Measurements from ENCODE around the gene MROH8. TPM values are rescaled to one million over a fixed set of nuclear protein-coding genes. Genes with fewer than 3 reads are reported as not detected.

MROH8 gene
- total RNA-seq, 2 donors from 2014 or later, result 3.8 to 5.8 TPM

DNA sequence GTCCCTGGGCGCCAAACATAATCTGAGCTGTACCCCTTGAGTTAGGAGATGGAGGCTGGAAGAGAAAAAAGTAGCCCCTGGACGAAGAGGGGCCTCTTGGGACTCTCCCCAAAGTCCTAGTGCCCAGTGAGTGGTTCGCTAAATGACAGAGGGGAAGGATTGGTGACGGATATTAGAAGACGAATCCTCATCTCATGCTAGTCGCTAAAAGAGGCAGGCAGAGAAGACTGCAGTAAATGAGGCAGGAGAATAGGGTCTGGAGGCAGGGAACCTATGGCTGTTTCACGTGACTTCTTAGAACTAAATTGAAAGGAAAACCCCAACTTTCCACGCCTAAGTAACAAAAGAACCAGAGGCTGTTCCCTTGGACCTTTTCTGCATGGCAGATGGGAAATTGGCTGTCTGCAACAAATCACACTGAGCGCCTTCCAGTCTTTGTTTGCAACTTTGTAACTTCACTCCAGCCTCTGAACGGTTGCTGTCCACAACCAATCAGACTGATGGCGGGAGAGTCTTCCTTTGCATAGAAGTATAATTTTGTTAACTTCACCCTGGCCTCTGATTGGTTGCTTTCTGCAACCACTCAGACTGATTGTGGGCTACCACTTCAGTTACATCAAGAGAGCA, 82.8 kb downstream of the MROH8 start:
- Histone ChIP-seq H3K4me3 (peak overlapping the region; percentile 72 to 86), H3K27ac (peak overlapping the region; percentile 48 to 75), H3K4me1 (peaks cover 0 to 15% of the 10 kb centered on the region in 2 donors), H3K27me3 (no peaks in the 10 kb centered on the region), H3K9me3 (no peaks in the 10 kb centered on the region), H3K36me3 (no peaks in the 10 kb centered on the region)
- no peak for DNase-seq (ENCODE audit: low spot score)
- peak in 1 of 2 donors; percentile 9 for TF ChIP-seq CTCF (IDR thresholded peaks at IDR 0.05)

GRCh38 chr20:37095599-37096414, 83.5 kb downstream of the MROH8 start, which contains the start of gene RBL1:
Gene RBL1 (minus strand): TSS chr20:37095997. CDS start chr20:37095928, 69 bp downstream.
- Histone ChIP-seq H3K36me3 (no peaks in the 10 kb centered on the region), H3K4me1 (peaks cover 0 to 15% of the 10 kb centered on the region in 2 donors), H3K27me3 (no peaks in the 10 kb centered on the region), H3K4me3 (peak within 1 kb of the TSS; percentile 72 to 86), H3K27ac (peak within 1 kb of the TSS; percentile 48 to 75), H3K9me3 (no peaks in the 10 kb centered on the region)
- peak; percentile 23 to 79 for TF ChIP-seq CTCF (IDR thresholded peaks at IDR 0.05)
- peak; percentile 79 for DNase-seq (ENCODE audit: low spot score)

- no peak for DNase-seq (ENCODE audit: low spot score)
- peak overlapping the region; percentile 48 to 75 for H3K27ac ChIP-seq
- peak overlapping the region; percentile 72 to 86 for H3K4me3 ChIP-seq
- TF ChIP-seq CTCF (IDR thresholded peaks at IDR 0.05), result no peak
- no peaks in the 10 kb centered on the region for H3K9me3 ChIP-seq
- no peaks in the 10 kb centered on the region for H3K27me3 ChIP-seq
- no peaks in the 10 kb centered on the region for H3K36me3 ChIP-seq
- H3K4me1 ChIP-seq, result peaks cover 0 to 15% of the 10 kb centered on the region in 2 donors
Measured at GRCh38 chr20:37095108-37095598, 84.2 kb downstream of the MROH8 start.

DNA sequence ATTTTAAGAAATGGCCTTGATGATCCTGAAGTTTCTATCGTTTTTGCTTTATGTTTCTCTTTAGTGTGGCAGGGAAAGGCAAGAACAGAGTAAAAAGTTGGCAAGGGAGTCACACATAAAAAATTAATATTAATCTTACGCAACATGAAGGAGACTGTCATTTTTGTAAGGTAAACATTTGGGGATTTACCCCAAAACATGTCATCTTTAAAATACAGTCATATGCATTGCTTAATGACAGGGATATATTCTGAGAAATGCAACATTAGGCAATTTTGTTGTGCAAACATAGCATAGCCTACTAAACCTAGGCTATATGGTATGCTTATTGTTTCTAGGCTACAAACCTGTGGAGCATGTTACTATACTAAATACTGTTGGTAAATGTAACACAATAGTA, 88.9 kb downstream of the MROH8 start:
- Histone ChIP-seq H3K4me1 (peaks cover 0 to 10% of the 10 kb centered on the region in 2 donors), H3K27ac (no peak overlapping the region), H3K9me3 (no peaks in the 10 kb centered on the region), H3K4me3 (no peak overlapping the region), H3K36me3 (no peaks in the 10 kb centered on the region), H3K27me3 (no peaks in the 10 kb centered on the region)
- DNase-seq (ENCODE audit: low spot score), result no peak
- no peak for TF ChIP-seq CTCF (IDR thresholded peaks at IDR 0.05)

DNA sequence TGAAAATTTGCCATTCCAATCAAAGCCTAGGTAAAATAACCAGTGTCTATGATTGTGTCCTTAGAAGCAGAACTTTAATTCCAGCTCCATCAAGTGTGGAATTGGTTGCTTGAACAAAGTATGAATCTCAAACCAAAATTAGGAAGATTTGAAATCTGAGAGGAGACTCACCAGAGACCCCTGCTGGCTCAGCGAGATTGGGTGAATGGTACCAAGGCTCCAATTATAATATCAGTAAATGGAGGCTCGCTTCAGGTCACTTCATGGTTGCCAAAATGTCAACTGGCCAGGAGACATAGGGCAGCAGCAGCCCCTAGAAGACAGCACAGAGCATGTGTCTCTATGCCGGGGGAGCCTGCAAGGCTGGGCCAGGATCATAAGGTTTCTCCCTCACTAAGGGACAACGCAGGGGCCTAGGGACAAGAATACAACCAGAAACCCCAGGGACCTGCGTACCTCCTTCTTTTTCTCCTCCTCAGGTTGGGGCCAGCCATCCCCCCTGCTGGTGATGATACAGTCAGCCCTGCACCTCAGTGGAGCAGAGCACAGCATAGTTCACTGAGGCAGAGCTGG, 97.5 kb downstream of the MROH8 start:
- Histone ChIP-seq H3K4me3 (no peak overlapping the region), H3K27me3 (no peaks in the 10 kb centered on the region), H3K4me1 (no peaks in the 10 kb centered on the region), H3K36me3 (peaks cover 3% of the 10 kb centered on the region), H3K9me3 (no peaks in the 10 kb centered on the region), H3K27ac (no peak overlapping the region)
- peak in 1 of 2 donors; percentile 36 for TF ChIP-seq CTCF (IDR thresholded peaks at IDR 0.05)
- DNase-seq (ENCODE audit: low spot score), result no peak

Data from right atrium auricular region (tissue), 2 donors.